Esophagus (tissue), 2 donors: ENCODE measurements around the gene FBLN1. TPM values are rescaled to one million over a fixed set of nuclear protein-coding genes. Genes with fewer than 3 reads are reported as not detected.

Experiments used
- H3K27ac ChIP-seq, 2 donors: one replicate each; pipeline ENCODE4 v1.5.1; 2013; ENCODE audit warnings: low read depth in 2 of 2, mild to moderate bottlenecking in 2 of 2, inconsistent platforms in 1 of 2, low read length in 1 of 2, moderate library complexity in 1 of 2
- H3K27me3 ChIP-seq, 2 donors: one replicate each; pipeline ENCODE4 v1.6.1; 2013; ENCODE audit warnings: low read length in 2 of 2, control low read depth in 1 of 2, mild to moderate bottlenecking in 1 of 2; ENCODE audit not compliant: insufficient read depth in 2 of 2, control insufficient read depth in 1 of 2
- H3K36me3 ChIP-seq, 2 donors: one replicate each; pipeline ENCODE4 v1.6.1; 2013; ENCODE audit warnings: low read length in 1 of 2; ENCODE audit not compliant: control insufficient read depth in 2 of 2, insufficient read depth in 2 of 2
- H3K4me1 ChIP-seq, 2 donors: one replicate each; pipeline ENCODE4 v1.6.1; 2013; ENCODE audit warnings: low read length in 1 of 2; ENCODE audit not compliant: control insufficient read depth in 2 of 2, insufficient read depth in 2 of 2
- H3K4me3 ChIP-seq, 2 donors: one replicate each; pipeline ENCODE4 v1.5.1; 2013; ENCODE audit warnings: low read length in 2 of 2, mild to moderate bottlenecking in 2 of 2, low read depth in 1 of 2, moderate library complexity in 1 of 2
- H3K9me3 ChIP-seq, 2 donors: one replicate each; pipeline ENCODE4 v1.6.1; 2013; ENCODE audit warnings: mild to moderate bottlenecking in 2 of 2, low read depth in 1 of 2, low read length in 1 of 2, moderate library complexity in 1 of 2; ENCODE audit not compliant: control insufficient read depth in 2 of 2, insufficient read depth in 1 of 2
- WGBS, 2 donors: extraction: QIAGEN DNeasy Blood & Tissue Kit; methylation state at CpG; one replicate each; pipeline ENCODE4 v1.1.7; 2013; 5-methylcytosine and 5-hydroxymethylcytosine counted together
- polyA plus RNA-seq, 2 donors: library from polyadenylated mRNA; stranded (reverse); fragments of 200-250 nt; gene quantifications; one replicate each; pipeline ENCODE4 v1.2.3, GENCODE V29; 2013
- donor health status: healthy with polysubstance abuse.
- donor health status: Bipolar disorder and iron deficiency.

FBLN1 gene, protein sequence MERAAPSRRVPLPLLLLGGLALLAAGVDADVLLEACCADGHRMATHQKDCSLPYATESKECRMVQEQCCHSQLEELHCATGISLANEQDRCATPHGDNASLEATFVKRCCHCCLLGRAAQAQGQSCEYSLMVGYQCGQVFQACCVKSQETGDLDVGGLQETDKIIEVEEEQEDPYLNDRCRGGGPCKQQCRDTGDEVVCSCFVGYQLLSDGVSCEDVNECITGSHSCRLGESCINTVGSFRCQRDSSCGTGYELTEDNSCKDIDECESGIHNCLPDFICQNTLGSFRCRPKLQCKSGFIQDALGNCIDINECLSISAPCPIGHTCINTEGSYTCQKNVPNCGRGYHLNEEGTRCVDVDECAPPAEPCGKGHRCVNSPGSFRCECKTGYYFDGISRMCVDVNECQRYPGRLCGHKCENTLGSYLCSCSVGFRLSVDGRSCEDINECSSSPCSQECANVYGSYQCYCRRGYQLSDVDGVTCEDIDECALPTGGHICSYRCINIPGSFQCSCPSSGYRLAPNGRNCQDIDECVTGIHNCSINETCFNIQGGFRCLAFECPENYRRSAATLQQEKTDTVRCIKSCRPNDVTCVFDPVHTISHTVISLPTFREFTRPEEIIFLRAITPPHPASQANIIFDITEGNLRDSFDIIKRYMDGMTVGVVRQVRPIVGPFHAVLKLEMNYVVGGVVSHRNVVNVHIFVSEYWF
- 10 to 100 TPM; 18.8 to 50.3 TPM for polyA plus RNA-seq

DNA sequence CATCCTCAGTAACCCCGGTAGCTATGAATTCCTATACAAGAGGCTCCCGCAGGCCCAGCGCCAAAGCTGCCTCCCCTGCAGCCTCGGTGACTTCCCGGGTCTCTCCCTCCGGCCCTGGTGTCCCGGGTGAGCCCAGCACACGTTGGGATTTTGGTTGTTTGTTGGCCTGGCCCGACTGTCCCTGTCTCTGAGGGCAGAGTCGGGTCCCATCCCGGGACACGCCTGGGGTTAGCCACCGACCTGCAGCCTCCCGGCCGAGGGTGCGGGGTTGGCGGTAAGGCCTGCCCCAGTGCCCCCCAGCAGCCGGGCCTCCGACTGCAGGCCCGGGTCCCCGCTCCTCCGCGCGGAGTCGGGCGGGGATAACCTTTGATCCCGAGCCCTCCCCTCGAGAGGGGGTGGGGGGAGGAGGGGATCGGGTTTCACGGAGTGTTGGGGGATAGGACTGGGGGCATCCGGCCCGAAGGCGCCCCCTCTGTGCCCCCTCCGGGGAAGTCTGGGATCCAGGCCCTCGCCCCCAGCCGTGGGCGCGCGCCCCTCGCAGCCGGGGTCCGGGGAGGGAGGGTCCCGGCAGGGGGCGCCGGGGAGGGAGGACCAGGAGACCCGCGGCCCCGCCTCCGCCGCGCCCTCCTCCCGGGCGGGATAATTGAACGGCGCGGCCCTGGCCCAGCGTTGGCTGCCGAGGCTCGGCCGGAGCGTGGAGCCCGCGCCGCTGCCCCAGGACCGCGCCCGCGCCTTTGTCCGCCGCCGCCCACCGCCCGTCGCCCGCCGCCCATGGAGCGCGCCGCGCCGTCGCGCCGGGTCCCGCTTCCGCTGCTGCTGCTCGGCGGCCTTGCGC, at the start of gene FBLN1:
Gene FBLN1, plus strand, starts transcription at position 669 of the 835 bp plus-strand sequence. Its CDS starts 103 bp downstream, at position 772.
- H3K27me3 ChIP-seq: no peaks in the 10 kb centered on the region

DNA sequence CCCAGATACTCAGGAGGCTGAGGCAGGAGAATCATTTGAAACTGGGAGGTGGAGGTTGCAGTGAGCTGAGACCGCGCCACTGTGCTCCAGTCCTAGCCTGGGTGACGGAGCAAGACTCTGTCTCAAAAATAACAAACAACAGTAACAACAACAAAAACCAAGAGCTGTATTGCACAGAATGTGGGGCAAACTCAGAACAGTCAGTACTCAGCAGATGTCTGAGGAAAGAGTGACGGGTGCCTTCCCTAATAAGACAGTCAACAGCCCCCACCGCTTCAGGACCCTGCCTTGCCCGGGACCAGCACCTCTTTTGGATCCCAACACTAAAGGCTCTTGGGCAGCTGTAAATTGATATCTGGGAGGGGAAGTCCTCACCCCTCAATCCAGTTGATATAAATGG, 48.9 kb upstream of the FBLN1 start:
- H3K4me1 ChIP-seq: peaks cover 3 to 7% of the 10 kb centered on the region in 2 donors
- H3K27me3 ChIP-seq: no peaks in the 10 kb centered on the region
- WGBS, 2 donors: 90 to 93% methylated on average over 6 of the region's 6 CpGs
- H3K9me3 ChIP-seq: no peaks in the 10 kb centered on the region
- H3K36me3 ChIP-seq: no peaks in the 10 kb centered on the region
- H3K4me3 ChIP-seq: no peak overlapping the region
- peak overlapping the region in 1 of 2 donors; percentile 36 for H3K27ac ChIP-seq

More for the DNA sequence above, at the start of gene FBLN1:
- Histone ChIP-seq H3K36me3 (no peaks in the 10 kb centered on the region), H3K9me3 (peaks cover 0 to 2% of the 10 kb centered on the region in 2 donors), H3K27ac (peak within 1 kb of the TSS; percentile 77 to 80), H3K4me1 (peaks cover 9 to 12% of the 10 kb centered on the region in 2 donors), H3K4me3 (peak within 1 kb of the TSS; percentile 59 to 63)
- 3 to 9% methylated on average over 37 to 89 of the region's 89 CpGs for WGBS, 2 donors

DNA sequence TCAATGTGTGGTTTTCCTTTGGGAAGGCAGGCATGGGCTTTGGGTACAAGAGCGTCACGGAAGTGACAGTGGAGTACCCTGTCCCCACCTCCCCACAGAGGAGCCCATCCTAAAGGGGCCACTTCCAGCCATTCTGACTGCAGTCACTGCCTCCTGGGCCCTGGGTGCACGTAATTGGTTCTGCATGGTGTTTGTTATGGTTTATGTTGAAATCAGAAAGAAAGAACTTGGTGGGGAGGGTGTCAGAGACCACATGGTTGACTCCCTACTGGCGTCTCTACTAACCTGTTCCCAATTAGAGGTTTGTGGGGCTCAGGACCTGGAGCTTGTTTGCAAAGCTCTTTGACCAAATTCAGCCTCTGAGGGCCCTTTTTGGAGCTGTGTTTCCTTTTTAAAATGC, 48.4 kb upstream of the FBLN1 start:
- Histone ChIP-seq H3K36me3 (no peaks in the 10 kb centered on the region), H3K4me1 (peaks cover 3 to 7% of the 10 kb centered on the region in 2 donors), H3K9me3 (no peaks in the 10 kb centered on the region), H3K27me3 (no peaks in the 10 kb centered on the region), H3K4me3 (no peak overlapping the region), H3K27ac (no peak overlapping the region)
- WGBS, 2 donors: 76 to 78% methylated on average over 4 of the region's 4 CpGs

DNA sequence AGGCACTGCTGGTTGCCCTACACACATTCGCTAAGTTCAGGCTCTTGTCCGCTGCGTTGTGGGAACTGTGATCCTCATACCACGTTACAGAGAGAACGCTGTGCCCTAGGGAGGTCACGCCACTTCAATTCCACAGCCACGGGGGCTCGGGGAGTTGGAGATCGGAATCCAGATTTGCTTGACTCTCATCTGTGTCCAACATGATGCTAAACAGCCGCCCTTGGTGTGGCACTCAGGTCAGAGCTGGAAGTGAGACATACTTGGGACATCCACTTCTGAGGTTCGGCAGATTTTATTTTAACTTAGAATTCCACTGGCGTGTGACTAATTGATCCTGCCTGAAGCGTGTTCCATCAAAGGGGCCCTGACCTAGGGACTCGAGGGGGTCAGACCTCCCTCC, 47.5 kb upstream of the FBLN1 start:
- 79 to 84% methylated on average over 14 of the region's 14 CpGs for WGBS, 2 donors
- H3K4me1 ChIP-seq: peaks cover 3 to 4% of the 10 kb centered on the region in 2 donors
- H3K4me3 ChIP-seq: no peak overlapping the region
- no peaks in the 10 kb centered on the region for H3K9me3 ChIP-seq
- H3K27ac ChIP-seq: no peak overlapping the region
- H3K27me3 ChIP-seq: no peaks in the 10 kb centered on the region
- no peaks in the 10 kb centered on the region for H3K36me3 ChIP-seq

DNA sequence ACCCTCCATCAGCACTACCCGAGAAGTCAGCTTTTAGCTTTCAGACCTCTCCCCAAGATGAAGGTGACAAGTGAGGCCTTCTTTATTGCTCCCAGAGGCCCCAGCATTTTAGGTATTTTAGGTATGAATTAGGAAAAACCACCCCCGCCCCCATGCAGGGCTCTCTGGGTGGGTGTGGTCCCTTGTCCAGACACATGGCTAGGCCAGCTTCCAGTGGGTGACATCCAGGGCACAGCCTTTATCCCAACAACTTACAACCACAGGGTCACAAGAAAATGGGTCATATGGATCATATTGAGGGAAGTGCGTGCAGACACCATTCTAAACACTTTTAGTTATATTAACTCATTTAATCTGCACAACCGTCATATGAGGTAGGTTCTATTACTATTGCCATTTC, 47.1 kb upstream of the FBLN1 start:
- Histone ChIP-seq H3K9me3 (no peaks in the 10 kb centered on the region), H3K27me3 (no peaks in the 10 kb centered on the region), H3K36me3 (no peaks in the 10 kb centered on the region), H3K4me3 (no peak overlapping the region), H3K4me1 (peaks cover 3% of the 10 kb centered on the region in 2 donors), H3K27ac (no peak overlapping the region)
- 82 to 93% methylated on average over 4 of the region's 4 CpGs for WGBS, 2 donors

DNA sequence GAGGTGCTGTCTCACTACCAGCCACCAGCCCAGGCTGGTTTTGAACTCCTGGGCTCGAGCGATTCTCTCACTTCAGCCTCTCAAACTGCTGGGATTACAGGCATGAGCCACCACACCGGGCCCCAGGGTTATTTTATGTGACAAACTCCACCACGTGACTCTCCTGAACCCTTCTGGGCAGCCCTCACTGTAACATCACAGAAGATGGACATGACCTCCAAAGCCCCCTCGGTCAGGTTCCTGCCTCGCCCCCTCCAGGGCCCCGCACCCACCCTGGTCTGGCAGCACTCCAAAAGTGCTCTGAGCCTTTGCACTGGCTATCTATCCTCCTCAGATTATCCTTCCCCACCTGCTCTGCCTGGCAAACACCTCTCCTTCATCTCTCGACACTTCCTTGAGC, 45.9 kb upstream of the FBLN1 start:
- no peak overlapping the region for H3K27ac ChIP-seq
- H3K36me3 ChIP-seq: no peaks in the 10 kb centered on the region
- H3K4me1 ChIP-seq: peaks cover 2 to 3% of the 10 kb centered on the region in 2 donors
- no peaks in the 10 kb centered on the region for H3K9me3 ChIP-seq
- WGBS, 2 donors: 81 to 91% methylated on average over 8 of the region's 8 CpGs
- no peaks in the 10 kb centered on the region for H3K27me3 ChIP-seq
- H3K4me3 ChIP-seq: no peak overlapping the region

DNA sequence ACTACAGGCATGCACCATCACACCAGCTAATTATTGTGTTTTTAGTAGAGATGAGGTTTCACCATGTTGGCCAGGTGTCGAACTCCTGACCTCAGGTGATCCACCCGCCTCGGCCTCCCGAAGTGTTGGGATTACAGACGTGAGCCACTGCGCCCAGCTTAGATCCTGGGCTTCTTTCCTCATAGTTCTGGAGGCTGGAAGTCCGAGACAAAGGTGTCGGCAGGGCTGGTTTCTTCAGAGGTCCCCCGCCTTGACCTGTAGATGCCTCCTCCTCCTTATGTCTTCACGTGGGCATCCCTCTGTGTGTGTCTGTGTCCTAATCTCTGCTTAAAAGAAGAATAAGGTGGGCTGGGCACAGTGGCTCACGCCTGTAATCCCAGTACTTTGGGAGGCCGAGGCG, 44.2 kb upstream of the FBLN1 start:
- Histone ChIP-seq H3K9me3 (no peaks in the 10 kb centered on the region), H3K27me3 (no peaks in the 10 kb centered on the region), H3K4me3 (no peak overlapping the region), H3K36me3 (no peaks in the 10 kb centered on the region), H3K4me1 (peaks cover 0 to 2% of the 10 kb centered on the region in 2 donors), H3K27ac (no peak overlapping the region)
- 96% methylated on average over 13 of the region's 13 CpGs for WGBS, 2 donors

DNA sequence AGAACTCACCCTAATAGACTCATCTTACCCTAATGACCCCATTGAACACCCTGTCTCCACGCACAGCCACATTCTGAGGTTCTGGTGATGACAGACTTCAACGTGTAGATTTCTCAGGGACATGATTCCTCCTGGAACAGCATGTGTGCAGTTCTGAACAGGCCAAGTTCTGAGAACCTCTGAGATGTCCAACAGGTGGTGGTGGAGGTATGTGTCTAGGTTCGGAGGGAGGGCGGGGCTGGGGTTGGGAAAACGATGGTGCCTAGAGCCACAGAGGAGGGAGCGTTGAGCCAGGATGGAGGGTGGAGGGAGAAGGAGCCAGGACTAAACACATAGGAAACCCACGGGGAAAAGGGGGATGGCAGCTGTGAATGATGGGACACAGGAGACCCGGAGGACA, 43.4 kb upstream of the FBLN1 start:
- Histone ChIP-seq H3K9me3 (no peaks in the 10 kb centered on the region), H3K4me3 (no peak overlapping the region), H3K4me1 (peaks cover 0 to 2% of the 10 kb centered on the region in 2 donors), H3K36me3 (no peaks in the 10 kb centered on the region), H3K27me3 (no peaks in the 10 kb centered on the region), H3K27ac (peak overlapping the region in 1 of 2 donors; percentile 43)
- 89 to 90% methylated on average over 8 of the region's 8 CpGs for WGBS, 2 donors
